Activated naive CD8-positive, alpha-beta T cell treated with anti-CD3 and anti-CD28 coated beads, Interleukin-2, amount 10 ng/mL, durations not matched to agents 7 days and 5 days (primary cell): ENCODE results near the gene SYTL3. TPM values are rescaled to one million over a fixed set of nuclear protein-coding genes. Genes with fewer than 3 reads are reported as not detected.

Experiments
- ATAC-seq: fragments of 150-1000 bp; cut with Tn5 transposase; one replicate; pipeline ENCODE4 v1.10.0; 2021; ENCODE audit warnings: low read depth, moderate library complexity
- POLR2A ChIA-PET: fragments of 350-600 bp; sonication (Branson Sonifier 250); formaldehyde crosslinking; loops from one replicate; lab custom pipeline; 2021; ENCODE audit warnings: antibody characterized with exemption; lab: Charles Lee
- DNase-seq: peaks from one replicate; pipeline ENCODE4 v3.0.0; 2021
- H3K27ac Mint-ChIP-seq: one replicate; pipeline ENCODE4 v1.8.0; 2022; ENCODE audit warnings: mild to moderate bottlenecking, mixed read lengths
- H3K27me3 Mint-ChIP-seq: one replicate; pipeline ENCODE4 v1.8.0; 2022; ENCODE audit warnings: mild to moderate bottlenecking, moderate library complexity, mixed read lengths
- H3K36me3 Mint-ChIP-seq: one replicate; pipeline ENCODE4 v1.8.0; 2021; ENCODE audit warnings: mild to moderate bottlenecking, mixed read lengths
- H3K4me1 Mint-ChIP-seq: one replicate; pipeline ENCODE4 v1.8.0; 2021; ENCODE audit warnings: mixed read lengths
- H3K4me3 Mint-ChIP-seq: one replicate; pipeline ENCODE4 v1.8.0; 2022; ENCODE audit warnings: mild to moderate bottlenecking, moderate library complexity, mixed read lengths
- H3K9me3 Mint-ChIP-seq: one replicate; pipeline ENCODE4 v1.8.0; 2021; ENCODE audit warnings: mixed read lengths
- total RNA-seq, 2 experiments: library from RNA; stranded (reverse); gene quantifications; one replicate each; pipeline ENCODE4 v1.2.3, GENCODE V29; 2021

The SYTL3 gene
- total RNA-seq, 2 experiments from 2014 or later = 65.3 to 71.7 TPM

DNA sequence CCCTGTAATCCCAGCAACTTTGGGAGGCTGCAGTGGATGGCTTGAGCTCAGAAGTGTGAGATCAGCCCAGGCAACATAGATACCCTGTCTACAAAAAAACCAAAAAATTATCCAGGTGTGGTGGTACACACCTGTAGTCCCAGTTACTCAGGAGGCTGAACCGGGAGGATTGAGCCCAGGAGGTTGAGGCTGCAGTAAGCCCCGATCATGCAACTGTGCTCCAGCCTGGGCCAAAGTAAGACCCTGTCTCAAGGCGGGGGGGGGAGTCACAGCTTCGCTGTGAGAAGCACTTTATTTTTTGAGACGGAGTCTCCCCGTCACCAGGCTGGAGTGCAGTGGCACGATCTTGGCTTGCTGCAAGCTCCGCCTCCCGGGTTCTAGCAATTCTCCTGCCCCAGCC is 115.1 kb downstream of the SYTL3 start:
- POLR2A ChIA-PET = no interaction called here
- Mint-ChIP-seq H3K9me3 (no peaks in the 10 kb centered on the region), H3K4me1 (peaks cover 1% of the 10 kb centered on the region), H3K27ac (no peak overlapping the region), H3K27me3 (no peaks in the 10 kb centered on the region), H3K4me3 (no peak overlapping the region), H3K36me3 (peaks cover 25% of the 10 kb centered on the region)
- ATAC-seq = no peak
- no peak for DNase-seq

DNA sequence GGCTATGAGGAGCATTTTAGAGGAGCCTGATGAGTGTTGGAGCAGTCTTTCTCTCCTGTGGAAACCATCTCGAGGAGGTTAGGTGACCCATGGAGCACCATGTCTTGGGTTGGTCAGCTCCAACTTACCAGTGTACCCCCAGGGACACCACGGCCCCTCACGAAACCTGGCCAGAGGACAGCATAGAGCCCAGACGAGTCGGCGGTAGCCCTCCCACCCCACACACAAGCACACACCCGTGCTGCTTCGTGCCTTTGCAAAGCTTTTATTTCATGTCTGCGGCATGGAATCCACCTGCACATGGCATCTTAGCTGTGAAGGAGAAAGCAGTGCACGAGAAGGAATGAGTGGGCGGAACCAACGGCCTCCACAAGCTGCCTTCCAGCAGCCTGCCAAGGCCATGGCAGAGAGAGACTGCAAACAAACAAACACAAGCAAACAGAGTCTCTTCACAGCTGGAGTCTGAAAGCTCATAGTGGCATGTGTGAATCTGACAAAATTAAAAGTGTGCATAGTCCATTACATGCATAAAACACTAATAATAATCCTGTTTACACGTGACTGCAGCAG is 115.7 kb downstream of the SYTL3 start:
- Mint-ChIP-seq H3K4me1 (peaks cover 1% of the 10 kb centered on the region), H3K9me3 (no peaks in the 10 kb centered on the region), H3K27me3 (no peaks in the 10 kb centered on the region), H3K4me3 (no peak overlapping the region), H3K27ac (peak overlapping the region; percentile 23), H3K36me3 (peaks cover 27% of the 10 kb centered on the region)
- POLR2A ChIA-PET = no interaction called here
- no peak for DNase-seq
- ATAC-seq = no peak

DNA sequence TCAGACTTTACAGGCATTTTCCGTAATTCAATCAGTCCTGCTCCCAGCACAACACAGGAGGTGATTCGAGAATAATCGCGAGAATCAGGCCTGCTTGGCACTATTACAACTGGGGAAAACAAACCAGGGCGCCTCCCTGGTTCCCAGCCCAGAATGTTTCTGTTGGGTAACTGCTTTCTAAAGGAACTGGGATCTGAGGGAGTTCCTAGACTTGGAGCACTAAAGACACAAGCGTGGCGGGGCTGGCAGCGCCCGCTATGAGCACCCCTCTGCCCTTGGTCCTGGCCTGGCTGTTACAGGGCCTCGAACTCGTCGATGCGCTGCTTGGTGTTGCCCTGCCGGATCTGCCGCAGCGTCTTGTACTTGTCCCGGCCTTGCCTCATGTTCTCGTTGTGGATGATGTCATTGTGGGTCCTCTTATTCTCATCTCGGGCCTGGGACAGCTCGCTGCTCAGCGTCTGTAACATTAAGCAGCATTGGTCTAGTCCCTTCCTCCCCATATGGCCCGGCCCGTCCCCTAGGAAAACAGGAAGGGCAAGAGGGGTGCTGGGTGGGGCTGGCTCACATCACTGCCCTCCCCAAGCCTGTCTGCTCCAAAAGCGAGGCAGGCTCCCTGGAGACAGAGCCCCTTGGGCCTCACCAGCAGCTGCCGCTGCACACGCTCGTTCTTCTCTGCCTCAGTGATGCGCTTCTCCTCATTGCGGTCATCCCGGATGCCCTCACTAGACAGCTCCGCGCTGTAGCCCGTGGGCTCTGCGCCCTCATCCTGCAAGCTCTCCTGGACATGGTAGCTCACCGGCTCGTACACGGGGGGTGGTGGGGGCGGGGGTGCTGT is 117.0 kb downstream of the SYTL3 start:
- H3K36me3 Mint-ChIP-seq = peaks cover 32% of the 10 kb centered on the region
- peaks cover 9% of the 10 kb centered on the region for H3K4me1 Mint-ChIP-seq
- DNase-seq (no peak), ATAC-seq (peak; percentile 10)
- H3K4me3 Mint-ChIP-seq = no peak overlapping the region
- no peaks in the 10 kb centered on the region for H3K9me3 Mint-ChIP-seq
- H3K27me3 Mint-ChIP-seq = no peaks in the 10 kb centered on the region
- no peak overlapping the region for H3K27ac Mint-ChIP-seq
- POLR2A ChIA-PET = no interaction called here

DNA sequence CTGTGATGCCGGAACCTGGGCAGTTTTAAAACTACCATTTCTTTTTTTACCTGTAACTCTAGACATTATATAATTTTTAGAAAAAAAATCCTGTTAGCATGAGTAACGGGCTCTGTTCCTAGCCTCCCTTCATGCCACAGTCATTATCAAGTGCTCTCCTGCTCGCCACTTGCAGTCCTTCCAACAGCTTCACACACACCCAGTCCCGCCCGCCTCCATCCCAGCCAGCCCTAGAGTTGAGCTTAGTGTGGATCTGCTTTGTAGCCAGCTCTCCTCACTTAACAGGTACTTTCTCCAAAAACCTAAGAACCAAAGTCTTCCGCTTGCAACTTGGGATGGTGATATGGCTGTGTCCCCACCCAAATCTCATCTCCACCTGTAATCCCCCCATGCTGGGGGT is 117.9 kb downstream of the SYTL3 start:
- Mint-ChIP-seq H3K27ac (no peak overlapping the region), H3K9me3 (no peaks in the 10 kb centered on the region), H3K4me1 (peaks cover 15% of the 10 kb centered on the region), H3K27me3 (no peaks in the 10 kb centered on the region), H3K36me3 (peaks cover 31% of the 10 kb centered on the region), H3K4me3 (no peak overlapping the region)
- no peak for ATAC-seq
- DNase-seq = no peak
- POLR2A ChIA-PET = interaction anchor here (0.6 to 1.7 kb wide), 2 partner anchors 31 to 63 kb away, joined by 3 to 4 read pairs; no protein-coding TSS in a partner anchor

DNA sequence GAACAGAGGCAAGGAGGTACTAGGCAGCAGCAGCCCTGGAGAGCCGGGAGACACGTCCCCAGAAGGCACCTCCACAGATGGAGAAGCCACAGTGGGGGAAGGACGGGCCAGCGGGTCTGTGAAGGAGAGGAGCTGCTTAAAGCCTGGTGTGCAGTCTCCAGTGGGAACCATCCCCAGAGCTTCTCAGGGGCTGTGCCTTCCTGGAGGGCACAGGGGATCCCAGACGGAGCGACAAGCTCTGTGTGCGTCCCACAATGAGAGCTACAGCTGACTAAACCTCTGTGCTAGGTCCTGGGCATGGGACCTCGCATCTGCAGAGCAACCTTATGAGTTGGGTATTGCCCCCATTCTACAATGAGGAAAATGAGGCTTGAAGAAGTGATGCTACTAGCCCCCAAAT is 118.6 kb downstream of the SYTL3 start:
- ATAC-seq (no peak), DNase-seq (no peak)
- peaks cover 31% of the 10 kb centered on the region for H3K36me3 Mint-ChIP-seq
- no peaks in the 10 kb centered on the region for H3K9me3 Mint-ChIP-seq
- H3K27ac Mint-ChIP-seq = peak overlapping the region; percentile 4
- H3K27me3 Mint-ChIP-seq = no peaks in the 10 kb centered on the region
- no peak overlapping the region for H3K4me3 Mint-ChIP-seq
- POLR2A ChIA-PET = interaction anchor here (0.6 to 1.7 kb wide), 2 partner anchors 30 to 64 kb away, joined by 3 to 4 read pairs; no protein-coding TSS in a partner anchor
- peaks cover 22% of the 10 kb centered on the region for H3K4me1 Mint-ChIP-seq

DNA sequence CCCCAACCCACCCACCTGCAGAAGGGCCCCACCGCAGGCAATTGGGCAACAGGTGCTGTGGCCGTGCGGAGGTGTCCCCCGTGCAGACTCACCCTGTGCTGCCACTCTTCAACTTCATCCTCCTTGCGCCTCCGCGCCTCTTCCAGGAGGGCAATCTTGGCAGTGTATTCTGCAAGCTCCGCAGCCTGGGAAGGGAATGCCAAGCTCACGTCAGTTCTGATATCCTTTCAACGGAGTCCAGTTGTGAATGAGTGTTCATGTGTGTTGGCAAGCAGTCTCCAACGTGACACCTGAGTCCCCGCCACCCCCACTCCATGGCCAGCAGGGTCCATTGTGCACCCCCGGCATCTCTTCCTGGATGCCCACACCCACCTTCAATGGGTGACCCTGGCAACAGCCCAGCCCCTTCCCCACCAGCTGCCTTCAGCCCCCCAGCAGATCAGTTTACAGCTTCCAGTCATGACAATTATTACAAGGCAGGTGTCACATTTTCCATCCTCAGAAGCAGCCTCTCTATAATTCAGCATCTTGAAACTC is 119.4 kb downstream of the SYTL3 start:
- POLR2A ChIA-PET = interaction anchor here (1.7 kb wide), 1 partner anchor 65 kb away, joined by 3 read pairs; no protein-coding TSS in a partner anchor
- DNase-seq (no peak), ATAC-seq (no peak)
- H3K27me3 Mint-ChIP-seq = no peaks in the 10 kb centered on the region
- peaks cover 31% of the 10 kb centered on the region for H3K36me3 Mint-ChIP-seq
- H3K9me3 Mint-ChIP-seq = no peaks in the 10 kb centered on the region
- H3K4me3 Mint-ChIP-seq = no peak overlapping the region
- peaks cover 23% of the 10 kb centered on the region for H3K4me1 Mint-ChIP-seq
- H3K27ac Mint-ChIP-seq = peak overlapping the region; percentile 70

DNA sequence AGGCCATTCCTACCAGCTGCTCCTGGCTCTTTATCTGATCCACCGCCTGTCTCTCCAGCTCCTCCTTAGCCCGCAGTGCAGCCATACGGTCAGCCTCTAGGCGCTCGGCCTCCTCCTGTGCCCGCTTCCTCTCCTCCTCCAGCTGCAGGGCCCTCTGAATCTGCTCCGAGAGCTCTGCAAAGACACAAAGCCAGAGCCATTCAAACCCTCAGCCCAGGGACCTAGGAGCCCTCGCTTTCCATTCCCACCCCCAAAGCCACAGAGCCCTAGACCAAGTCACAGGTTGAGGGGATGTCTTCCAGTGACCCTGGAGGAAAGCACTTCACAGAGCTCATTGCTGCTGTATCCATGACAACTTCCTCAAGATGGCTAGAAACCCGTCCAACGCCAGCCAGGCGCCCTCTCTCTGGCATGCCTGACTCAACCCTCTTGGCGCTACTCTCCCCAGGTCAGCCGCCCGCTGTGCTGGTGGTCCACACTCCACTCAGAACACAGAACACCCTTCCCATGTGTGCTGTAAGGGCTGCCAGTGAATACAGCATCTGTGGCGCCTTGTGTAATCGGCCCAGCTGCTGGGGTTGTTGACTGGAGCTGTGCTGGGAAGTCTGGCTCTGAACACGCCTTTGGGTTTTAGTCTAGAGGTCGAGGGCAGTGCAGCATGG is 120.0 kb downstream of the SYTL3 start:
- POLR2A ChIA-PET = no interaction called here
- no peak for DNase-seq
- H3K4me3 Mint-ChIP-seq = no peak overlapping the region
- no peaks in the 10 kb centered on the region for H3K9me3 Mint-ChIP-seq
- peaks cover 33% of the 10 kb centered on the region for H3K36me3 Mint-ChIP-seq
- ATAC-seq = no peak
- peaks cover 23% of the 10 kb centered on the region for H3K4me1 Mint-ChIP-seq
- H3K27ac Mint-ChIP-seq = peak overlapping the region; percentile 70
- no peaks in the 10 kb centered on the region for H3K27me3 Mint-ChIP-seq

DNA sequence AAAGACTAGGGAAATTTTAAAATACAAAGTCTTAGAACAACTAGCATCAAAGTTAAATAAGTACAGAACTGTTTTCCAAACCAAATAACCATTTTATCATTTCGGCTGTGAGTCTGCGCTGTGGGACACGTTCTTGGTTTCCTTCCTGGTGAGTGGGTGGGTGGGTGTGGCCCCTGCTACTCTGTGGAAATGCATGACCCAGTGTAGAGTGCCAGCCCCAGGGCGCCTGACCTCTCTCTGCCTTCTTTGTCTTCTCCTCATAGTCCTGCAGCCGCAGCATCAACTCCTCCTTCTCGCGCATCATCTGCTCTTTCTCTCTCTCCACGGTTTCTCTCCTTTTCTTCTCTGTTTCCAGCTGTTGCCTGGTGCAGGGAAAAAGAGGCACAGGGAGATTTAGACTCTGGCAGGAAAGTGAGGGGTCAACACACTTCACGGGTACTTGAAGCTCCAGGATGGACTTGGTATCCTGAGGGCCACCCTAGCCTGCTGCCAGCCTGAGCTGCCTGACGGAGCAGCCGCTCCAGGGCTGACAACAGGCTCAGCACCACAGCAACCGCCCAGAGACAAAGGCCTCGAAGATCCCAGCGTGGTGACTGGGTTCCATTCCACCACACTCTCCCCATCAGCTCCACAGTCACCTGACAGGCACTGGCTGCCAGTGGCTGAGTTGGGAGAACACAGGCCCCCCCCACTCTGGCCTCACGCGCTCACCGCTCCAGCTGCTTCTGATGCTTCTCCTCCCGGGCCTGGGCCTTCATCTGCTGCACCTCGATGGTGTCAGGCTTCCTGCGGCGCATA is 120.9 kb downstream of the SYTL3 start:
- no peaks in the 10 kb centered on the region for H3K27me3 Mint-ChIP-seq
- peak overlapping the region; percentile 84 for H3K27ac Mint-ChIP-seq
- ATAC-seq = no peak
- H3K36me3 Mint-ChIP-seq = peaks cover 31% of the 10 kb centered on the region
- DNase-seq = no peak
- POLR2A ChIA-PET = no interaction called here
- H3K4me3 Mint-ChIP-seq = no peak overlapping the region
- peaks cover 23% of the 10 kb centered on the region for H3K4me1 Mint-ChIP-seq
- H3K9me3 Mint-ChIP-seq = no peaks in the 10 kb centered on the region

DNA sequence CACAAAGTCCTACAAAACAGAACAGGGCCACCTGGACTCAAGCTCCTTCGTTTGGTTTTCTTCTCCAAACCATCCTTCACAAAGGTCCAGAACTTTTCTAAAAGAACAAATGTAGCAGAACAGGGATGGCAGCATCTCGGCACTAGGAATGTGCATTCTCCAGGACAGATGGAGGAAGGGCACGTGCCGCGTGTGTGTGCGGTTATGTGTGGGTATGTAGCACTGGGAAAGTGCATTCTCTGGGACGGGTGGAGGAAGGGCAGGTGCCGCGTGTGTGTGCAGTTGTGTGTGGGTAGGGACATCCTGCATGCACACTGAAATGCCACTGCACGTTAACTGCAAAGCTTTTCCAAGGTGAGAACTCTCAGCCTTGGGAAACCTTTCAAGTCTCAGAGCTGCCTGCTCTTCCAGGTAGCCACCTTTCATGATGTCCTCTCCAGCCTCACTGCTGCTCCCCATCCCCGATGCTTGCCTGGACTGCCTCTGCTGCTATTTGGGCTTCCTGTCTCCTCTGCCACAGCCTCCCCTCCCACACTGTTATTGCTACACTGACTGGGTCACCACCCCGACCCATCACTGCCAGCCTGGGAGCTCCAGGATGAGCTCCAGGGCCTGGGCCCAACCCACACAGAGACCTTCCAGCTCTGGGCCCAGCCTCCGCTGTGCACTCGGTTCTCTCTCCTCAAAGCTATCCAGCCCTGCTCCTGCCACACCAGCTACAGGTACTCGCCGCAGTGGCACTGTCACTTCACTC is 121.7 kb downstream of the SYTL3 start:
- peak overlapping the region; percentile 84 for H3K27ac Mint-ChIP-seq
- no peaks in the 10 kb centered on the region for H3K27me3 Mint-ChIP-seq
- H3K4me1 Mint-ChIP-seq = peaks cover 23% of the 10 kb centered on the region
- no peaks in the 10 kb centered on the region for H3K9me3 Mint-ChIP-seq
- H3K4me3 Mint-ChIP-seq = no peak overlapping the region
- ATAC-seq (peak; percentile 17), DNase-seq (no peak)
- POLR2A ChIA-PET = interaction anchor here (0.8 kb wide), 1 partner anchor 9 kb away, joined by 4 read pairs; no protein-coding TSS in a partner anchor
- H3K36me3 Mint-ChIP-seq = peaks cover 31% of the 10 kb centered on the region

DNA sequence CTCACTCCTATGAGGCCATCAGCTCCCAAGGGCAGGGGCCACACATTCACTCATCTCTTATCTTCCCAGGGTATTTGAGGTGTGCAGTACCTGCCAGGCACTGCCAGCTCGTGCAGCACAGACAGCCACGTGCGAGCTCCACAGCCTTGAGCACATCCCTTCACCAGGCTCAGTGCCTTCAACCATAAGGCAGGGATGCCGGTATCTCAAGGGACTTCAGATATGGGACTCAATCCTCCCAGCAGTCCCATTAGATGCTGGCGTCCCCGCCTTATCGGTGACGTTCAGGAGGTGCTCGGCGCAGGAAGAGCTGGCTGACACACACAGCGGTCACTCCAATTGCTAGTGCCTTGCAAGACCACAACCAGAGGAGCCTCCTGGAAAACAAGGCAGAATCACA is 122.3 kb downstream of the SYTL3 start:
- H3K4me3 Mint-ChIP-seq = no peak overlapping the region
- peak overlapping the region; percentile 84 for H3K27ac Mint-ChIP-seq
- POLR2A ChIA-PET = interaction anchor here (0.8 kb wide), 1 partner anchor 8 kb away, joined by 4 read pairs; no protein-coding TSS in a partner anchor
- peaks cover 35% of the 10 kb centered on the region for H3K36me3 Mint-ChIP-seq
- H3K27me3 Mint-ChIP-seq = no peaks in the 10 kb centered on the region
- H3K9me3 Mint-ChIP-seq = no peaks in the 10 kb centered on the region
- ATAC-seq = no peak
- no peak for DNase-seq
- peaks cover 27% of the 10 kb centered on the region for H3K4me1 Mint-ChIP-seq

DNA sequence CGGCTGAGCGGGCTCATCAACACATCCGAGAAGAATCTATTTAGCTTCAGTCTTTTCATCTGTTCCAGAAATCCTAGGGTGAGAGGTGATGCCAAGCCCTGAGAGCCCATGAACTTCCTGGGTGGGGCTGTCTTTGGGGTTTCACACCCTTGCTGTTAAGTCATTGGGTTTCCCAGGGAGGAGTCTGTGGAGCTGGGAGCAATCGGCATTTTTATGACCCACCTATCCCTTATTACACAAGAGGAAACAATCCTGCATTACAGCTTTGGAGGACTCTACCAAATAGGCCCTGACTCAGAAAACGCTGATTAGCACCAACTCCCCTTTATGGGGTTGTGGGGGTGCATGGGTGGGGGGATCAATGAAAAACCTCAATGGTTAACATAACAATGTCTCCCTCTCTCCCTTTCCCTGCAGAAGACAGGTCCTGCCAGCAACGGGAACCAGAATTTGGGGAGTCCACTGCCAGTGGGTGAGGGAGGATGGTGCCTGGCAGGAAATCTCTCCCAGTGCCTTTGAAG is 123.1 kb downstream of the SYTL3 start:
- no peak for ATAC-seq

More for the DNA sequence above, 123.1 kb downstream of the SYTL3 start:
- DNase-seq = no peak
- Mint-ChIP-seq H3K4me3 (no peak overlapping the region), H3K27ac (peak overlapping the region; percentile 46), H3K4me1 (peaks cover 30% of the 10 kb centered on the region), H3K36me3 (peaks cover 38% of the 10 kb centered on the region), H3K27me3 (no peaks in the 10 kb centered on the region), H3K9me3 (no peaks in the 10 kb centered on the region)
- POLR2A ChIA-PET = no interaction called here
